ENCODE data around the gene NUBPL.

- no peak for TF ChIP-seq CHD2 (IDR thresholded peaks at IDR 0.05; ENCODE audit: low read length, partially characterized antibody)
- TF ChIP-seq CTCF (IDR thresholded peaks at IDR 0.05): no peak
- TF ChIP-seq YY1 (IDR thresholded peaks at IDR 0.05; ENCODE audit: low read depth): no peak
- TF ChIP-seq, protein P1, sequence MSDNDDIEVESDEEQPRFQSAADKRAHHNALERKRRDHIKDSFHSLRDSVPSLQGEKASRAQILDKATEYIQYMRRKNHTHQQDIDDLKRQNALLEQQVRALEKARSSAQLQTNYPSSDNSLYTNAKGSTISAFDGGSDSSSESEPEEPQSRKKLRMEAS (IDR thresholded peaks at IDR 0.05; ENCODE audit: low read depth): no peak
- TF ChIP-seq EP300 (IDR thresholded peaks at IDR 0.05; ENCODE audit: borderline replicate concordance in 1 of 2, low read depth in 1 of 2, low read length in 1 of 2): no peak
- TF ChIP-seq, protein P2, sequence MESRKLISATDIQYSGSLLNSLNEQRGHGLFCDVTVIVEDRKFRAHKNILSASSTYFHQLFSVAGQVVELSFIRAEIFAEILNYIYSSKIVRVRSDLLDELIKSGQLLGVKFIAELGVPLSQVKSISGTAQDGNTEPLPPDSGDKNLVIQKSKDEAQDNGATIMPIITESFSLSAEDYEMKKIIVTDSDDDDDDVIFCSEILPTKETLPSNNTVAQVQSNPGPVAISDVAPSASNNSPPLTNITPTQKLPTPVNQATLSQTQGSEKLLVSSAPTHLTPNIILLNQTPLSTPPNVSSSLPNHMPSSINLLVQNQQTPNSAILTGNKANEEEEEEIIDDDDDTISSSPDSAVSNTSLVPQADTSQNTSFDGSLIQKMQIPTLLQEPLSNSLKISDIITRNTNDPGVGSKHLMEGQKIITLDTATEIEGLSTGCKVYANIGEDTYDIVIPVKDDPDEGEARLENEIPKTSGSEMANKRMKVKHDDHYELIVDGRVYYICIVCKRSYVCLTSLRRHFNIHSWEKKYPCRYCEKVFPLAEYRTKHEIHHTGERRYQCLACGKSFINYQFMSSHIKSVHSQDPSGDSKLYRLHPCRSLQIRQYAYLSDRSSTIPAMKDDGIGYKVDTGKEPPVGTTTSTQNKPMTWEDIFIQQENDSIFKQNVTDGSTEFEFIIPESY (IDR thresholded peaks at IDR 0.05; ENCODE audit: borderline replicate concordance, low read depth): no peak
- TF ChIP-seq REST (IDR thresholded peaks at IDR 0.05; ENCODE audit: low read depth, low read length): no peak
- TF ChIP-seq EZH2phosphoT487 (IDR thresholded peaks at IDR 0.05; ENCODE audit: borderline replicate concordance, low read depth): no peak
- TF ChIP-seq RAD21 (IDR thresholded peaks at IDR 0.05; ENCODE audit: low read length): no peak
- TF ChIP-seq TAF1 (IDR thresholded peaks at IDR 0.05; ENCODE audit: borderline replicate concordance, low read depth, low read length): no peak
- TF ChIP-seq RXRA (IDR thresholded peaks at IDR 0.05; ENCODE audit: borderline replicate concordance, low read depth): no peak
Observed at GRCh38 chr14:31825459-31825858, 264.3 kb downstream of the NUBPL start.
